ENCODE measurements around the gene IGF2BP2. TPM values are rescaled to one million over a fixed set of nuclear protein-coding genes. Genes with fewer than 3 reads are reported as not detected.

The IGF2BP2 gene
- total RNA-seq, 6 donors from 2014 or later = 11.4 to 60.3 (median 24.9) TPM

GRCh38 chr3:185637388-185637787 is 187.5 kb downstream of the IGF2BP2 start:
- no peak for ATAC-seq (ENCODE audit: low FRiP score in 2 of 2)

DNA sequence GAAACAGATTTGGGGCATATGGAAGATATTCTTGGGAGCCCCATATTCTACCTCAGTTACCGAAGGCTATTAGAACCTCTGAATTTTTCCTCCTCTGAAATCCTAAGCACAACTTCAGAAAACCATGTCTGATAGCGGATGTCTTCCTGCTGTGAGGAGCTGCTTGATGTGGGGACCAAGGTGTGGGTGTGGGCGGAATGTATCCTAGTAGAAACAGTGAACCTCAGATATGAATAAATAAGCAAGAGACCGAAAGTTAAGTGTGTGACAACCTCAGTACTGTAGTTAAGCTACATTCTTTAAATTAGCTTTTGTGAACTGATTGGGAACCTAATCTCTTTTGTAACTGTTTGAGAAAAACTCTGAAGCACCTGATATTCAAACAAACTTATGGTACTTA is 191.8 kb downstream of the IGF2BP2 start:
- Histone ChIP-seq H3K27ac (no peak overlapping the region), H3K4me1 (peaks cover 18 to 25% (median 22%) of the 10 kb centered on the region in 4 donors), H3K4me3 (no peak overlapping the region), H3K36me3 (peaks cover 0 to 27% (median 12%) of the 10 kb centered on the region in 4 donors), H3K9me3 (no peaks in the 10 kb centered on the region), H3K27me3 (no peaks in the 10 kb centered on the region)
- no peak for ATAC-seq (ENCODE audit: low FRiP score in 2 of 2)
- no peak for DNase-seq
- 66 to 84% methylated on average over 4 of the region's 4 CpGs for WGBS, 2 donors
- TF ChIP-seq EP300 (IDR thresholded peaks at IDR 0.05) (no peak), POLR2AphosphoS5 (IDR thresholded peaks at IDR 0.05) (no peak), POLR2A (IDR thresholded peaks at IDR 0.05) (no peak)
- TF ChIP-seq, protein P1, sequence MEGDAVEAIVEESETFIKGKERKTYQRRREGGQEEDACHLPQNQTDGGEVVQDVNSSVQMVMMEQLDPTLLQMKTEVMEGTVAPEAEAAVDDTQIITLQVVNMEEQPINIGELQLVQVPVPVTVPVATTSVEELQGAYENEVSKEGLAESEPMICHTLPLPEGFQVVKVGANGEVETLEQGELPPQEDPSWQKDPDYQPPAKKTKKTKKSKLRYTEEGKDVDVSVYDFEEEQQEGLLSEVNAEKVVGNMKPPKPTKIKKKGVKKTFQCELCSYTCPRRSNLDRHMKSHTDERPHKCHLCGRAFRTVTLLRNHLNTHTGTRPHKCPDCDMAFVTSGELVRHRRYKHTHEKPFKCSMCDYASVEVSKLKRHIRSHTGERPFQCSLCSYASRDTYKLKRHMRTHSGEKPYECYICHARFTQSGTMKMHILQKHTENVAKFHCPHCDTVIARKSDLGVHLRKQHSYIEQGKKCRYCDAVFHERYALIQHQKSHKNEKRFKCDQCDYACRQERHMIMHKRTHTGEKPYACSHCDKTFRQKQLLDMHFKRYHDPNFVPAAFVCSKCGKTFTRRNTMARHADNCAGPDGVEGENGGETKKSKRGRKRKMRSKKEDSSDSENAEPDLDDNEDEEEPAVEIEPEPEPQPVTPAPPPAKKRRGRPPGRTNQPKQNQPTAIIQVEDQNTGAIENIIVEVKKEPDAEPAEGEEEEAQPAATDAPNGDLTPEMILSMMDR (IDR thresholded peaks at IDR 0.05) = no peak

More at GRCh38 chr3:185637388-185637787, 187.5 kb downstream of the IGF2BP2 start:
- H3K4me1 ChIP-seq = no peaks in the 10 kb centered on the region
- 71 to 75% methylated on average over 3 of the region's 3 CpGs for WGBS, 2 donors
- no peak overlapping the region for H3K27ac ChIP-seq
- TF ChIP-seq POLR2AphosphoS5 (IDR thresholded peaks at IDR 0.05) (no peak), EP300 (IDR thresholded peaks at IDR 0.05) (no peak), POLR2A (IDR thresholded peaks at IDR 0.05) (no peak)
- TF ChIP-seq, protein P1 (IDR thresholded peaks at IDR 0.05) = no peak
- DNase-seq = no peak
- no peaks in the 10 kb centered on the region for H3K9me3 ChIP-seq
- H3K27me3 ChIP-seq = no peaks in the 10 kb centered on the region
- no peaks in the 10 kb centered on the region for H3K36me3 ChIP-seq
- no peak overlapping the region for H3K4me3 ChIP-seq

GRCh38 chr3:185631508-185632206 is 193.2 kb downstream of the IGF2BP2 start:
- DNase-seq (no peak), ATAC-seq (ENCODE audit: low FRiP score in 2 of 2) (no peak)
- TF ChIP-seq POLR2A (IDR thresholded peaks at IDR 0.05) (no peak), POLR2AphosphoS5 (IDR thresholded peaks at IDR 0.05) (no peak), EP300 (IDR thresholded peaks at IDR 0.05) (no peak)
- TF ChIP-seq, protein P1 (IDR thresholded peaks at IDR 0.05) = no peak
- Histone ChIP-seq H3K27me3 (no peaks in the 10 kb centered on the region), H3K4me1 (peaks cover 18 to 25% (median 22%) of the 10 kb centered on the region in 4 donors), H3K27ac (no peak overlapping the region), H3K4me3 (no peak overlapping the region), H3K36me3 (peaks cover 0 to 41% (median 21%) of the 10 kb centered on the region in 4 donors), H3K9me3 (no peaks in the 10 kb centered on the region)
- 92% methylated on average over 6 of the region's 7 CpGs for WGBS, 2 donors

DNA sequence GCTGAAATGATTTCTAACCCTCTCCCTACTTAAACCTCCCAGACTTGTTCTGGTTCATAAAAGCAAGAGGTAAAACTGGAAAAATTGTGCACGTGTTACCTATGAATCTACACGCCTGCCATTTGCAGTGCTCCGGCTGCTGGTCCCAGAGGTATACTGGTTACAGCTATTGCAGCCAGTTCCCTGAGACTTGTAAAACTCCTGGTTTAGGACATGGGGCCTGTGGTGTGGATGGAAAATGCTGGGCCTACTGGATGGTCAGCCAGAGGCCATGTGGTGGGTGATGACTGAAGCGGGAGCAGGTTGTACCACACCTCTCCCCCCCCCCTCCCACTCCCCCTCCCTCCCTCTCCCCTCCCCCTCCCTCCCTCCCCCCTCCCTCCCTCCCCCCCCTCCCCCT is 193.7 kb downstream of the IGF2BP2 start:
- Histone ChIP-seq H3K4me1 (peaks cover 18 to 25% (median 22%) of the 10 kb centered on the region in 4 donors), H3K4me3 (no peak overlapping the region), H3K9me3 (no peaks in the 10 kb centered on the region), H3K27ac (no peak overlapping the region), H3K27me3 (no peaks in the 10 kb centered on the region), H3K36me3 (peaks cover 5 to 46% (median 26%) of the 10 kb centered on the region in 4 donors)
- DNase-seq (no peak), ATAC-seq (ENCODE audit: low FRiP score in 2 of 2) (no peak)
- TF ChIP-seq POLR2A (IDR thresholded peaks at IDR 0.05) (no peak), EP300 (IDR thresholded peaks at IDR 0.05) (no peak), POLR2AphosphoS5 (IDR thresholded peaks at IDR 0.05) (no peak)
- TF ChIP-seq, protein P1 (IDR thresholded peaks at IDR 0.05) = no peak
- WGBS, 2 donors = 70 to 83% methylated on average over 4 of the region's 4 CpGs

Data from upper lobe of left lung (tissue), 6 donors.